NB4 (cell line): ENCODE results near the gene CD300E.

Experiments
- DNase-seq: peaks from one replicate; pipeline ENCODE4 v3.0.0; 2010; ENCODE audit warnings: low read depth
- H3K4me3 ChIP-seq: one replicate; pipeline ENCODE4 v1.5.1; 2011; ENCODE audit warnings: mild to moderate bottlenecking, low read depth, low read length, moderate library complexity
- CTCF ChIP-seq: IDR thresholded peaks from one replicate; pipeline ENCODE4 v1.5.1; 2012; ENCODE audit warnings: low read depth, low read length
- MYC ChIP-seq: IDR thresholded peaks from 2 replicates; pipeline ENCODE4 v1.6.1; 2011; ENCODE audit warnings: low read depth, low read length
- POLR2A ChIP-seq: IDR thresholded peaks from 2 replicates; pipeline ENCODE4 v1.6.1; 2011; ENCODE audit warnings: mild to moderate bottlenecking; ENCODE audit not compliant: insufficient read length; ENCODE audit errors: extremely low read depth
- TF ChIP-seq, protein P1 (sequence below): IDR thresholded peaks from 2 replicates; pipeline ENCODE4 v1.6.1; 2011; ENCODE audit warnings: low read depth, low read length

CD300E gene

DNA sequence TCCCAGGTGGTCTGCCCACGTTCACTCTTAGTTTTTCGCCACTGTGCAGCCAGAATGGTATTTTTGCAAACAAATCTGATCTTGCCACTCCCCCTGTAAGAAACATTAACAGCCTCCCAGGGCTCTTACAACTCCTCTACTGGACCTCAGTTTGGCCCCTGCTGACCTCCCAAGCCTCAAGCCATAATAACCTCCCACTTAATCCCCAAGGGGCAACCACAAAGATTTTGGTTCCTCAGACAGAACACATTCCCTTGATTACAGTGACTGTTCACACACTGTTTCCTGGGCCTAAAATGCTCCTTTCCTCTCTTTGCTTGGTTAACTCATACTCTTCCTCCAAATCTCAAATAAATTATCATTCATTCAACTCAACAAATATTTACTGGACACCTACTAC is 21.5 kb upstream of the CD300E start:
- no peak for TF ChIP-seq CTCF
- TF ChIP-seq, protein P1, sequence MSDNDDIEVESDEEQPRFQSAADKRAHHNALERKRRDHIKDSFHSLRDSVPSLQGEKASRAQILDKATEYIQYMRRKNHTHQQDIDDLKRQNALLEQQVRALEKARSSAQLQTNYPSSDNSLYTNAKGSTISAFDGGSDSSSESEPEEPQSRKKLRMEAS: no peak
- no peak for TF ChIP-seq MYC
- TF ChIP-seq POLR2A: no peak
- DNase-seq: peak; percentile 40
- H3K4me3 ChIP-seq: no peak overlapping the region

GRCh38 chr17:74644419-74644818 is 20.9 kb upstream of the CD300E start:
- TF ChIP-seq MYC: no peak
- TF ChIP-seq CTCF: no peak
- TF ChIP-seq, protein P1: no peak
- TF ChIP-seq POLR2A: no peak
- DNase-seq: no peak
- no peak overlapping the region for H3K4me3 ChIP-seq

- DNase-seq: no peak
- no peak for TF ChIP-seq POLR2A
- no peak for TF ChIP-seq MYC
- no peak for TF ChIP-seq CTCF
- TF ChIP-seq, protein P1: no peak
- H3K4me3 ChIP-seq: no peak overlapping the region
Observed at GRCh38 chr17:74643826-74644225, 20.3 kb upstream of the CD300E start.

DNA sequence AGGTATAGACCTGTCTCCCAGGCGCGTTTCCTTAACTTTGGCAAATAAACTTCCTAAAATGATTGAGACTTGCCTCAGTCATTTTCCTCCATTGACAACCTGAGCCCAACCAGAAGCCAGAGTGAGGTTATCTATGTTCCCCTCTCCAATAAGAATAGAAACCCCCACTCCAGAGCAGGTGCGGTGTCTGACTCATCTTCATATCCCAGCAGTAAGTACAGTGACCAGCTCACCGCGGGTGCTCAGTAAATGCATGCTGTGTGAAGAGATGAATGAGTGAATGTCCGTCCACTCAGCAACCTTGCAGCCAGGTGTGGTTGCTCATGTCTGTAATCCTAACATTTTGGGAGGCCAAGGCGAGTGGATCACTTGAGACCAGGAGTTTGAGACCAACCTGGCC is 19.5 kb upstream of the CD300E start:
- DNase-seq: peak; percentile 51
- no peak for TF ChIP-seq POLR2A
- TF ChIP-seq MYC: no peak
- TF ChIP-seq CTCF: no peak
- TF ChIP-seq, protein P1: no peak
- H3K4me3 ChIP-seq: no peak overlapping the region

- no peak for DNase-seq
- no peak overlapping the region for H3K4me3 ChIP-seq
- no peak for TF ChIP-seq CTCF
Observed at GRCh38 chr17:74642556-74642955, 19.0 kb upstream of the CD300E start.

DNA sequence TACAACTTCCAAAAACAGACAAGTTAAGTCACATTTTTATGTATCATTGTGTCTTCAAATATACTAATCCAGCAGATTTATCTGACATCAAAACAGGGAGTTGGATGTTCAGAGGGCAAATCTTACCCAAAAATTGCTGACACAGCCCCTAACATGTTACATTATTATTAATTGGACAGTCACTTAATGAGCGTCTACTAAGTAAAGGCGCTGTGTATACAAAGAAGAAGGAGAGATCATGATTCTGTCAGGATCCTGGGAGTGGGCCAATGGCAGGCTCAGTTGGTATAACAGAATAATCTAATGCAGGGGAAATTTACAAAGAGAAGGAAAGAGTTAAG is 18.4 kb upstream of the CD300E start:
- TF ChIP-seq, protein P1: no peak
- TF ChIP-seq POLR2A (no peak), CTCF (no peak), MYC (no peak)
- DNase-seq: no peak
- no peak overlapping the region for H3K4me3 ChIP-seq
